Suppressor macrophage treated with lipopolysaccharide for 1 hour (primary cell): ENCODE results near the gene EPGN.
"Not testable (repeated sequence)": the region's sequence is repeated elsewhere in the genome, so short reads cannot be mapped to it uniquely, and the experiment has no call there.

ENCODE experiments used
- DNase-seq, 3 donors: peaks; one replicate each; pipeline ENCODE4 v3.0.0-alpha.2; 2020 to 2022

The EPGN gene

DNA sequence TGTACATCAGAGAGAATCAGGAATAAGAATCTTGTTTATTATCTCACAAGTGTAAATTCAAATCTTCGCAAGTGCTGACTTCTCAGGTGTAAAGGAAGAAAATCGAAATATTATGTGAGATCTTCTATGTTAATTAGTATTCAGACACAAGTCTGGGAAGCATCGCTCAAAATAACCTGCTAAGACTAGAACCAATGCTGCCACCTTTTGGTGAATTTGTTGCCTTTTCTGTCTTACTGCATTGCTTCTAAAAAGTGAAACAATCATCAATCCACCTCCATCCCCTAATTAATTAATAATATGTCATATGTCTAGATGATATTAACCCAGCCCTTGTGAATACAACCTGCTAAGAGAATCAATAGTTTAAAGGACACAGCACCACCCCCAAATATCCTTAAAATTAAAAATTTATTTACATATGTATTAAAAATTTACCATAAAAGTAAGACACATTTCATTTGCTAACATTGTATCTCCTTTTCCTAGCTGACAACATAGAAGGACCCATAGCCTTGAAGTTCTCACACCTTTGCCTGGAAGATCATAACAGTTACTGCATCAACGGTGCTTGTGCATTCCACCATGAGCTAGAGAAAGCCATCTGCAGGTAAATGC lies 3.5 kb downstream of the EPGN start:
- peak; percentile 79 to 88 (median 84) for DNase-seq

DNA sequence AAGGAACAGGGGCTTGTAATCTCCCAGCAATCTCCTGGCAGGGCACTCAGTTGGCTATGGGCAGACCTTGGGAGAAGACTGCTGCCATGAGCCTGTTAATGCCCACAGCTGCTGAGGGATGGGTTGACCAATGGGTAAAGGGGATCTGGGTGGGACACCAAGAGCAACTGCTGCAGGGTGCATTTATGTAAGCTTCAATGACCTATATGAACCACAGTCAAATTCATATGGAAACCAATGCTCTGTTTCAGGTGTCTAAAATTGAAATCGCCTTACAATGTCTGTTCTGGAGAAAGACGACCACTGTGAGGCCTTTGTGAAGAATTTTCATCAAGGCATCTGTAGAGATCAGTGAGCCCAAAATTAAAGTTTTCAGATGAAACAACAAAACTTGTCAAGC lies 6.1 kb downstream of the EPGN start:
- DNase-seq = no peak

DNA sequence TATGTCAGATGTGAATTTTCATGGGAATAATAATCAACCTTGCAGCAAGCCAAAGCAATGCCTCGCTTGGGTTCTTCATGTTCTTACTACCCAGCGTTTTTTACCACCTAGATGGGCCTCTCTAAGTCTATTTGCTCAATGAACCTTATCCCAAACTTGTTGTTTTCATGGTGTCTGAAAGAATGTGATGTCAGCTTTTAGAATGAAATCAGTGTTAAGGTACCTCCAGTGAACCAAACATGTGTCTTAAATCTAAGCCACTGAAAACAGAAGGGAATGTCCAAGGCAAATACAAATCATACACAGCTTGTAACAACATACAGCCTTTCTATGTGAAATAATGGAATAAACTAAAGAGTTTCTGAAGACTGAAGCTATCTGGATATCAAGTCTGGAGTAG lies 6.7 kb downstream of the EPGN start:
- DNase-seq = no peak

DNA sequence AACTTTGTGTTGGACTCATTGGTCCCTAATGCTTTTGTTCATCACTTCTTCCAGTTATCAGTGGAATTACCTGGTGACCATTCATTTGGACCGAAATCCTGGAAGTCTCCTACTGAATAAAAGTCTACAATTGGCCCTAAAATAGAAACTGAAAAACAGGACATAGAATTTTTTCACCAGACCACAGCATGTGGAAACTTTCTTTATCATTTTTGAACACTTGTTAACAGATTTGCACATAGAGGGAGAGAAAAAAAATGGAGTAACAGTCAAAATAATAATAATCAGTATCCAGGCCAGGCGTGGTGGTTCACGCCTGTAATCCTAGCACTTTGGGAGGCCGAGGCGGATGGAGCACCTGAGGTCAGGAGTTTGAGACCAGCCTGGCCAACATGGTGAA lies 7.1 kb downstream of the EPGN start:
- DNase-seq = no peak

DNA sequence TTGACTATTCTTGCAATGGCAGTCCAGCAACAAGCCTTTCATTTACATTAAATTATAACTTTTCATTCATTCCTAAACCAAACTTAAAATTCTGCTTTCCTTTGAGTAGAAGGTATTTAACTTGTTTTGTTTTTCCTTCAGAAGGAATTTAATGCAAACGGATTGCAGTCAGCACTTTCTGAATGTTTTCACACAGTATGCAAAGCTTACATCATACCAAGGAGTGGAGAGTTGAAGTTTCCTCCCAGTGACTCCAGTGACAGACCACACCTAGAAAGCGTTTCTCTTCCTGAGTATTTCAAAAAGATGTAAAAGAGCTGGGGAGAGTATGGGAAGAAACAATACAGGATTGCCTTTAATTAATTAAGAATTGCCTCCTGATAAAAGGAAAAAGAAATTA lies 8.1 kb downstream of the EPGN start:
- DNase-seq = peak in 1 of 3 donors; percentile 26

DNA sequence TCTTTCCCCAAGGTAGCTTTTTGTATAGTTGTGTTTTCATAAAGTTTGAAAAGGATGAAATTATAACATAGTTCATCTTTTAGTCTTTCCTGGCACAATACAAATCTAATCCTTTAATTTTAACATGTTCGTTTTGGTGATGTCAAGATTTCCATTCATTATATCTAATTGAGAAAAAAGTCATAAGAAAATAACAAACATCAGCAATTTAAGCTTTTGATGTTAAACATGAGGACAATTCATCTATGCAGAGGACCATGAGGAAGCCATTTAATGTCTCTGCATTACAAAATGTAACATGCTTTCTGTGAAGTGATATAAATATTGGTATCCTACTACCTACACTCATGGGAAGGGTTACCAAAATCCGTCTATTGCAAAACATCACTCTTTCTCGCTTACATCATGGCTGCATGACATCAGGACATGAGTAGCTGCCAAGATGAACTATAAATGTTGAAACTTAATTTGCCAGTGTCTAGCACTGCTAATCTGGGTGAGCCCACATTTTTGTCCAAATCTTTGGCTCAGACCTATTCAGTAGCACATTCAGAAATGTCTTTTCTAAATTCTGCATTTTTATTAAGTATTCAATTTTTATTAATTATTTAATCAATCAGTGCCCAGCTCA lies 9.5 kb downstream of the EPGN start:
- peak in 2 of 3 donors; percentile 54 to 58 for DNase-seq

DNA sequence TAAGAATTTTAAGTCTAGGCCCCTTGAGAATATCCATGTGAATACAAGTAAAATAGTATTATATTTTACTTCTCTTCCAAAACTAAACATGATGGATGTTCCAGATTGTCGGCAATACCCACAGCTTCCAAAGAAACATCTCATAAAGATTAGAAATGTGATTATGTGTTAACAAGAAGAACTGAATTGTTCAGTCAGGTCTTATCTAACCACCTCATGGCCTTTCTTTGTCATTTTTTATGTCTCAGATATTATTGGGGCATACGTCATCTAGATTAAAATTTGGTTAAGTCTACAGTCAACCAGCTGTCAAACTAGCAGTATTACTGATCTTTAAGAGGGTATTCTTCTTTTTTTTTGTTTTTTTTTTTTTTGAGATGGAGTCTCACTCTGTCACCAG lies 10.0 kb downstream of the EPGN start:
- no peak for DNase-seq

DNA sequence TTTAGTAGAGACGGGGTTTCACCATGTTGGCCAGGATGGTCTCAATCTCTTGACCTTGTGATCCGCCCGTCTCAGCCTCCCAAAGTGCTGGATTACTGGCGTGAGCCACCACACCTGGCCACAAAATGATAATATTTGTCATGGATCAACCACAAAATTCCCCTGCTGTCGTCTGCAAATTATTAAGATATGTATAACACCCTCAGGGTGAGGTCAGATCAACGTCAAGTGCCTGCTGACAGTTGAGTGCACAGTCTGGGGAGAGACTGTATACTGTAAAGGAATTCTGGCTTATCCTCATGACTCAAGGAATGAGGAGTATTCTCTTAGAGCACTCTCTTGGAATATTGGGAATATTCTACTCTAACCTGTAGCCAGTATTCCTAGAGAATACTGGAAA lies 11.2 kb downstream of the EPGN start:
- no peak for DNase-seq

DNA sequence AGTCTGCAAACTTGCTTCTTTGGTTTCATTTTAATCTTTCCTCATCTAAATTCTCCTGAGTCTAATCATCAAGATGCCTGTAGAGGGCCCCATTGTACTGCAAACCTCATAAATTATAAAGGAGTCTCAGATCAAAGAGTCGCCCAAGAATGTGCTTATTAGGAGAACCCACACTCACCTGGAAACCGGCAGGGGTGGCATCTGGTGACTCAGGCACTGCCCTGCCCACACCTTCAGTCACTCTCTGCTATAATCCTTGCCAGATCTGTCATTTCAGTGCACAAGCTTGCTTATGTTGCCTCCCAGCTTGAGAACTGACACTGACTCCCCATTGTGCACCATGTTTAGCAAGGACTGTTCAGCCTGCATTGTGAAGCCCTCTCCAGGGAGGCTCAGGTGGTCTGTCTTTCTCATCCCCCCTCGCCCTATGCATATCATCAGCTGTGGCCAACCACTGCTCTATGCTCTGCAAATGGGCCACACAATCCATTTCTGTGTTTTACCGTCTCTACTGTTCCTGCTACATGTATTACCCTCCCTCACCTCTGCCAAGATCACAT lies 12.4 kb downstream of the EPGN start:
- peak; percentile 76 to 85 (median 79) for DNase-seq

DNA sequence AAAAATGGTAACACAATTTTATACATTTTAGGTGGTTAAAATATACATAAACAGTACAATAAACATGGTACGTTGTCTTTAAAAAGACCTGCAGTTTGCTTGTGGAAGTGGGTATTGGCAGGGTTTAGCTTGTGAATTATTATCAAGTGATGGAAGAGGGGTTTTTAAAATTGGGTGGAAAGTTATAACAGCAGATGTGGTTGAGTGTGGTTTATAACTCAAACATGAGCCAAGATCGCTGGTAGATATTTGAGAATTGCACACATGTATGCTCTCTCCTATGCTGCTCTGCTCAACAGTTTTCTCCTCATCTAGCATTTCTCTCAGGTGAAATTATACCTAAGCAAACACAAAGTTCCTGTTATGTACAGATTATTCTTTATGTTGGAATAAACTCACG lies 14.0 kb downstream of the EPGN start:
- DNase-seq = no peak

DNA sequence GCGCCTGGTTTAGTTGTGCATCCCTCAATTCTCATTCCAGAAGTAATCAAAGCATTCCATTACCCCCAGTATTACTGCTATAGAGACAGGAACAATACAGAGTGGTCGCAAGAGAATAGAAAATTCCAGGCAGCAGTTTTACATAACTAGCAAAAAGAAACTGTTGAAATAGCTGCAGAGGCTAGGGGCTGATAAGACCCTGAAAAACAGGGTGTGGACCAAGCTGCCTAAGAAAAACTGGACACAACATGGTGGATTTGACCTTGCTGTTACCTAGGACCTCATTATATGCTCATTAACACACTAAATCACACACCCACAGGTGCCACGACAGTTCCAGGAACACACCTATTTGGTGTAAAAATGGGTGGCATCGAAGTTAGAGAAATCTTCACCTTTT lies 15.4 kb downstream of the EPGN start:
- no peak for DNase-seq

DNA sequence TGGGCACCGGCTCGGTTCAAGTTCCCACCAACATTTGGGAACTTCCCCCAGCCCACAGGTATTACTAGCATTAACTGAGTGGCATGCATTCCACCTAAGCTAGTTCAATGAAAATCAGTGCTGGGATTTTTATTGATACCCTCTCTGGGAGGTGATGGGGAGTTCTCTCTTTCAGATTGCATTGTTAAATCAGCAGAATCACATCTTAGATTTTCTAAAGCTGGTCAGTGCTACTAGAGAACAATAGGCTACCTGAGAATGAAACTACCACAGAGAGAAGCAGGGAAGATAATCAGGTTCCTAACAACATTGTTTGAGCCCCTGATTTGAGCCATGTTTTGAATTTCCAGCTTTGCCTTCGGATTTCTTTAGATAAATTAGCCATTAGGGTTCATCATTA lies 16.0 kb downstream of the EPGN start:
- DNase-seq = no peak

DNA sequence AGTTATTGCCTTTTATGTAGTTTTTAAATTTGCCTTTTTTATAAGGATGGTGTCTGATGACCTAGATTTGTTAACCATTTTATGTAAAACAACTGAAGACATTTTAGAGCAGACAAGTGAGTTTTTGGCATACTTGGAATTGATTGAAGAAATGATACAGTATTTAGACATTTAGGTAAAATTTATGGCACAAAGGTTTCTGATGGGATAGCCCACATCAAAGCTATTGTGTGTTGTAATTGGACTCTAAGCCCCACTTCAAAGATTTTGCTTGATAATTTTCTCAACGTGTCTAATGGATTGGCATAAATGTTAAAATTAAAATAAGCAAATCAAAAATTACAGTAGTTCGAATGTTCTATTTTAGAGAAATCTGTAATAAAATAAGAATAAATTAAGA lies 17.6 kb downstream of the EPGN start:
- no peak for DNase-seq

DNA sequence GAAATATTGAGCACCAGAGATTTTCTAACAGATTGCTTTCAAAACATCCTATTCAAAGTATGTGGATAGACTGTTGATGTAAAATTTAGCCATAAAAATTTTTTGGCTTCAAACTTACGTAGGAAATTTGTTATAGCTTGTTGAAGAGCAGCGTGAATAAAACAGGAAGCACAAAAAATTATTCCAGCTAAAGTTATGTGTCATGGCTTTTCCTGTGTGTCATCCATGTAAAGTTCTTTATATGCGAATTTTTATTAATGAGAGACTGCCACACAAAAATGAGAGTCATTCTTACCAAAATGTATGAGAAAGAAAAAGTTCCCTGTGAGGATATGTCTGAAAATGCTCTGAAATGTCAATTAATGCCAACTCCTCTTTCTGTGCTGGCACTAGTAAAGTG lies 19.5 kb downstream of the EPGN start:
- DNase-seq = peak; percentile 40 to 87 (median 85)

DNA sequence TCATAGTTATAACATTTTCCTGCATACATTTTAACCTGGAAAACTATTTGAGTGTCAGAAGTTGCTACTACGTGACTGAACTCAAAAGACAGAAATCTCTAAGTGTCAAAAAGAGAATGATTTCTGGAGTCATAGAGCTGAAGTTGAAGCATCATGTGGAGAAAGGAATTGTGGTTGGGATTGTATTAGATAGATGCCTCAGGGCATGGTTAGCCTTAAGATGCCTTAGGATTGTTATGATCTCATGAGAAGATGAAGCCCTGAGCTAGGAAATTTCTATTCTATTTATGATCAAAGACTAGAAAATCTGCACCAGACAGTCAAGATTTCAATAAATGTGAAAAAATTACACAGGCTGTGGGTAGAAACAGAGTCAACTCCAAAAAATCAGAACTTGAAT lies 20.2 kb downstream of the EPGN start:
- no peak for DNase-seq

DNA sequence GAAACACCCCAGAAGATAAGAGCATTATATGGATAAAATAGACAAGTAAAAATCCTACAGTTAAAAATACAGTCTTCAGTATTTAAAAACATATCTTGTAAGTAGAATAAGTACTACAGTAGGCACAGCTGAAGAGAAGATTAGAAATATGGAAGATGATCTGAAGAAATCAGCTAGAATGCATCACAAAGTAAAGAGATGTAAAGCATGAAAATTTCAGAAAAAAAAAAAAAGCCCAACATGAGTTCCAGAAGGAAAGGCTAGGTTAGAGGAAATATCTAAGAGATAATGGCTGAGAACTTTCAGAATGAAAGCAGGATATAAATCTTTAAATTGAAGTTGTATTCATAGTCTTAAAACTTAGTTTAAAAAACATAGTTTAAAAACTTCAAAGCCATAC lies 21.0 kb downstream of the EPGN start:
- no peak for DNase-seq

DNA sequence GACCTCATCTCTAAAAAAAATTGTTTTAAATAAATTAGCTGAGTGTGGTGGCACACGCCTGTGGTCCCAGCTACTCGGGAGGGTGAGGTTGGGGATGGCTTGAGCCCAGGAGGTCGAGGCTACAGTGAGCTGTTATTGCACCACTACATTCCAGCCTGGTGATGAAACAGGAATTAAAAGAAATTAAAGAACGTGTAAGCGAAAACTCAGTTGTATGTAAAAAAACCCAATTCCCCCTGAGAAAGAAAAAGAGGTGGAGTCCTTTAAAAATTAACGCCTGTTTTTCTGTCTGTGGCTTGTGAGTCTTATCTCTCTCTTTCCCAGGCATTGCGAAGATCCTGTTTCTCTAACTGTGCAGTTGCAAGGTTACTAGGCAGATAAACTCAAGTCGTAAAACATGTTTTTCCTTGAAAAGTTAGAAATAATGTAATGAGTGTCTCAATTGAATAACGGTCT lies 22.1 kb downstream of the EPGN start:
- DNase-seq = peak in 1 of 3 donors; percentile 25

DNA sequence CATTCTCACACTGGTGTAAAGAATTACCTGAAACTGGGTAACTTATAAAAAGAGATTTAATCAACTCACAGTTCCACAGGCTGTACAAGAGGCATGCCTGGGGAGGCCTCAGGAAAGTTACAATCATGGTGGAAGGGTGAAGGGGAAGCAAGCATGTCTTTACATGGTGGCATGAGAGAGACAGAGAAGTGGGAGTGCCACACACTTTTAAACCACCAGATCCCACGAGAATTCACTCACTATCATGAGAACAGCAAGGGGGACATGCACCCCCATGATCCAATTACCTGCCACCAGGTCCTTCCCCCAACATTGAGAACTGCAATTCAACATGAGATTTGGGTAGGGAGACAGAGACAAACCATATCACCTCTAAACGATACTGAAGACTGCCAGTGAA lies 23.0 kb downstream of the EPGN start:
- no peak for DNase-seq

DNA sequence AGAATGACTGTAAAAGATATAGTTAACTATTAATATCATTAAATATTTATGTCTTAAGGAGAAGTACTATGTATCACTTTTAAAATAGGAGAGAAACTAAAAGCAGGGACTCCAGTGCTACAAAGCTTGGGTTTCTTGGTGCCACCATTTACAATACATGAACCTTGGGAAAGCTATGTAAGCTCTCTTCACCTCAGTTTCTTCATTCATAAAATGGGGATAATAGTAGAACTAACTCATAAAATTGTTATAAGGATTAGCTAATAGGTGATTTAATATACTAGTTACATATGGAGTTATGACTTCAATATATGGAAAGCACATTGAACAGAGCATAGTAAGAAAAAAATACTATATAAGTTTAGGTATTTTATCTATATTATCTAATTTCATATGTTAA lies 23.7 kb downstream of the EPGN start:
- DNase-seq = no peak

DNA sequence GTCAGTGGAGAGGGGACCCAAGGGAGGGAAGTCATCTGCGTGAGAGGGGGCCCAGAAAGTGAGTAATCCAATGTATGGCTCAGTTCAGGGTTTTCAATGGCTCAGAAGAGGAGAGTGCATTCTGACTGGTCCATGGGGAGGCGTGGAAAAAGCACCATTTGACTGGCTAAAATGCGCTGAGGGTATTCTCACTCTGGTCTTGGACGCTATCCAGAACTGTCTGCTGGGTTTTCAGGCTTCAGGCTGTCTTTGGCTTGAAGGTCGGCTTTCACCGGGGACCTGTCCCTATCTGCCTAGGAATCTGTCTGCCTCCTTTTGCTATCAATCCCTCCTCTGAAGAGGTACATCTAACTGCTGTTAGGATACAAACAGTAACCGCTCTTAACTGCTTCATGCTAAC lies 26.4 kb downstream of the EPGN start:
- DNase-seq = no peak

DNA sequence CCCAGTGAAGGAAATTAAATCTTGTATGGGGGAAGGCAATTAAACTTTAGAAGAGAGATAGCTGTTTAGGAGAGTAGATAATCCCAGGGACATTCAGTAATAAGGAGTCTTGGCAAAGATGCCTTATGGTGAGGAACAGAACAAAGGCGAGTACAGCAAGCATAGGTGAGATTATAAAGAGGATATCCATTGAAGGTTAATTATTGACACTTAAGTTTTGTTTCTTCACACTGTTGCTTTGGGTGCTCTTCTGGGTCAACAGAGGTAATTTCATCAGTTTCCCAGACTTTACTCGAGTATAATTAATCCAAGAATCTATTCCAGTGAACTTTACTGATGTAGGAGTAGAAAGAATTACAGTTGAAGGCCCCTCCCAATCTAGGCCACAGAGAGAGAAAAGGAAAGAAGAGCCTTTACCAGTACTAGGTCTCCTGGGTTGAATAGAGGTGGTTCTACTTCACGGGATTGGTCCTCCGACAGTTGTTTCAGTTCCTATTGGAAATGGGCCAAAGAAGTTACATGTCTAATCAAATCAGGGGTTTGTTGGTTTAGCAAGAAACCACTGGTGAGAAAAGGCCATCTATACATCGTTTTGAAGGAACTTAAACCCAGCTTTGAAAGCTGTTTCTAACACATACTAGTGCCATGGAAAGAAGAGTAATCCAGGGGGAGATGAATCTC lies 27.2 kb downstream of the EPGN start:
- peak in 2 of 3 donors; percentile 34 to 38 for DNase-seq

DNA sequence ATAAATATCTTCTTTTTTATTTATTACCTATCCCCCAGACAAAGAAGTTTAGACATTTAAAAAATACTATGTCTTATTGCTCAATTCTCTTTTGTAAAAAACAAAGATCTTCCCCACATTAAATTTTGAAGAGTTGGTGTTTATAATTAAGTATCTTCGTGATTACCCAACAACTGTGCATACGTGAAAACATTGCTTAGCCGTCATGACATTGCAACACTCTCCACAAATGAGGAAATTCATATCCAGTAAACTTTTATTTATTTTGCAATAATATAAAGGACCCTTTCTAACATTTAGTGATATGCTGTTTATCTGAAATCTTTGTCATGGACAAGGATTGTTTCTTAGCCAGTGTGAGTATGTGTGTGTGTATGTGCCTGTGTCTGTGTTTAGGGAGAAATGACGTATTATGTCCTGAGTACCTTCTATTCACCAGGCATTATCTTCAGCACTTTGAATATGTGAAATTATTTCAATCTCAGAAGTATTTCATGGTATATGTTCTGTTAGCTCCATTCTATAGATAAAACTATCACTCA lies 30.6 kb downstream of the EPGN start:
- DNase-seq = peak; percentile 68 to 91 (median 89)

DNA sequence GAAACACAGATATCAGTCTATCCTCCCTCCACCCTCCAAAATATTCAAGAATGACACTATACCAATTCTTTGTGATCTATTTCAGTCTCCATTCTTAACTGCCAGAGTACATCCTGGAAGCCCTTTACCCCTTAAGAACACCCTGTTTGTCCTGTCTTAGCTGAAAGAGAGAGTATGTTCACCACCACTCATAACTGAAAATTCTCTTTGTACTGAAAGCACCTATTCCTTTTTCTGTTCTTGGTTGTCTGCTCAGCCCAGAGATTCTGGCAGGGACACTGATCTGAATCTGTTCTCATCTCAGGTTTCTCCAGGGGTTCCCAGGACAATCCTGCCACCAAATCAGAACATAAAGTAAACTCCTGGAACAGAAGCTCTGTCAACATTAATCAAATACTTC lies 31.2 kb downstream of the EPGN start:
- no peak for DNase-seq

DNA sequence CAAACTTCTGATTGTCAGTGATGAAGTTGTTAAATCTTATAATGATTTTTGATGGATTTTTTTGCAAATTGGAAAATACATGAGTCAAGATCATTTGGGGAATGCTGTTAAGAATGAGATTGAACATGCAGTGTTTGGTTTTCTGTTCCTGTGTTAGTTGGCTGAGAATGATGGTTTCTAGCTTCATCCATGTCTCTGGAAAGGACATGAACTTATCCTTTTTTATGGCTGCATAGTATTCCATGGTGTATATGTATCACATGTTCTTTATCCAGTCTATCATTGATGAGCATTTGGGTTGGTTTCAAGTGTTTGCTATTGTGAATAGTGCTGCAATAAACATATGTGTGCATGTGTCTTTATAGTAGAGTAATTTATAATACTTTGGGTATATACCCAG lies 32.2 kb downstream of the EPGN start:
- not testable (repeated sequence) for DNase-seq
